HG03135 (cell line): ENCODE results near the gene DGKB.

Experiments
- ATAC-seq: cut with Tn5 transposase; IDR thresholded peaks from one replicate; pipeline ENCODE4 v1.9.1; 2021; ENCODE audit warnings: mild to moderate bottlenecking, moderate library complexity; ENCODE audit not compliant: unreplicated experiment

Gene DGKB

GRCh38 chr7:14600766-14601367 is 301.7 kb downstream of the DGKB start:
- no peak for ATAC-seq

- ATAC-seq, result no peak
Measured at GRCh38 chr7:14598978-14599377, 303.6 kb downstream of the DGKB start.

GRCh38 chr7:14596421-14596820 is 306.1 kb downstream of the DGKB start:
- ATAC-seq, result no peak

- no peak for ATAC-seq
Measured at GRCh38 chr7:14590206-14590605, 312.3 kb downstream of the DGKB start.

- no peak for ATAC-seq
Measured at GRCh38 chr7:14585232-14585631, 317.3 kb downstream of the DGKB start.

GRCh38 chr7:14583518-14583917 is 319.0 kb downstream of the DGKB start:
- ATAC-seq, result no peak

GRCh38 chr7:14582010-14582409 is 320.5 kb downstream of the DGKB start:
- no peak for ATAC-seq

- ATAC-seq, result no peak
Measured at GRCh38 chr7:14579971-14580370, 322.6 kb downstream of the DGKB start.

GRCh38 chr7:14576578-14576977 is 326.0 kb downstream of the DGKB start:
- no peak for ATAC-seq

- ATAC-seq, result no peak
Measured at GRCh38 chr7:14570750-14571607, 331.6 kb downstream of the DGKB start.

- no peak for ATAC-seq
Measured at GRCh38 chr7:14552060-14552459, 350.5 kb downstream of the DGKB start.

GRCh38 chr7:14551310-14551709 is 351.2 kb downstream of the DGKB start:
- no peak for ATAC-seq

GRCh38 chr7:14542624-14543023 is 359.9 kb downstream of the DGKB start:
- ATAC-seq, result no peak

GRCh38 chr7:14521183-14521582 is 381.4 kb downstream of the DGKB start:
- no peak for ATAC-seq

- ATAC-seq, result no peak
Measured at GRCh38 chr7:14510268-14510667, 392.3 kb downstream of the DGKB start.

- ATAC-seq, result no peak
Measured at GRCh38 chr7:14507617-14508016, 394.9 kb downstream of the DGKB start.

- no peak for ATAC-seq
Measured at GRCh38 chr7:14505906-14506305, 396.6 kb downstream of the DGKB start.

GRCh38 chr7:14504134-14504533 is 398.4 kb downstream of the DGKB start:
- no peak for ATAC-seq

- ATAC-seq, result no peak
Measured at GRCh38 chr7:14503623-14504022, 398.9 kb downstream of the DGKB start.

GRCh38 chr7:14501436-14501835 is 401.1 kb downstream of the DGKB start:
- ATAC-seq, result no peak

- no peak for ATAC-seq
Measured at GRCh38 chr7:14497390-14497789, 405.2 kb downstream of the DGKB start.

- no peak for ATAC-seq
Measured at GRCh38 chr7:14495633-14496032, 406.9 kb downstream of the DGKB start.
